ENCODE measurements around the gene KIRREL2.

Gene KIRREL2

DNA sequence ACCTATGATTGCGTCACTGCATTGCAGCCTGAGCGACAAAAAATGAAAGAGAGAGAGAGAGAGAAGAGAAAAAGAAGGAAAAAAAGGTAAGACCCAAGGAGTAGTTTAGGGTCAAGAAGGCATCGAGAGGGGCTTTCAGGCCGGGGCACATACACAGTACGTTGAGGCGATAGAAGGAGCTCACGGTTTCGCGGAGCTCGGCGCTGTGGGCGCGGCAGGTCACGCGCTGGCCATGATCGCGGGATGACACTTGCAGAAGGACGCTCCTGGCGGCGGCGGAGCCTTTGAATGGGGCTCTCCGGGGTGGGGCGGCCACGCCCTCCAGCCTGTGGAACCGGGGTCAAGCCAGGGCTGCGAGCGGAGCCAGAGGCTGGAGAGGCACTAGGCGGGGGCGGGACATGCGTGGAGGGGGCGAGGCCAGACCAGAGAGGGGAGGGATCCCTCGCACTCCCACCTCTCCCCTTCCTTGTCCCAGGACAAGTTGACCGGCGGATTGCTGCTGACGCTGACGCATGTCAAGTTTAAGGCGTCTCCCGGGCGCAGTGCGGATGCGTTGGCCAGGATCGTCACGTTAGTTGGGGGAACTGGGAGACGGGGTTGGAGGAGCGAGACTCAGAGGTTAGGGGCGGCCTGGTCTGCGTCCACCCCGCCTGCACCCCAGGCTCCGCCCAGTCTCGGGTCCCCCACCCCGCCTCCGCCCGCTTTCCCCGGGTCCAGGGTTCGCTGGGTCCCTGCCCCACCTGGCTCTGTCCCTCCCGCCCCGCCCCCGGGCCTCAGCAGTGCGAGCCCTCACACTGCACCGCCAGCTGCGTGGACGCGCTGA is 11.3 kb upstream of the KIRREL2 start:
- DNase-seq, result no peak

- DNase-seq, result no peak
Observed at GRCh38 chr19:35846038-35846668, 10.6 kb upstream of the KIRREL2 start.

- no peak for DNase-seq
Observed at GRCh38 chr19:35847911-35848310, 8.8 kb upstream of the KIRREL2 start.

GRCh38 chr19:35848486-35848885 is 8.2 kb upstream of the KIRREL2 start:
- no peak for DNase-seq

DNA sequence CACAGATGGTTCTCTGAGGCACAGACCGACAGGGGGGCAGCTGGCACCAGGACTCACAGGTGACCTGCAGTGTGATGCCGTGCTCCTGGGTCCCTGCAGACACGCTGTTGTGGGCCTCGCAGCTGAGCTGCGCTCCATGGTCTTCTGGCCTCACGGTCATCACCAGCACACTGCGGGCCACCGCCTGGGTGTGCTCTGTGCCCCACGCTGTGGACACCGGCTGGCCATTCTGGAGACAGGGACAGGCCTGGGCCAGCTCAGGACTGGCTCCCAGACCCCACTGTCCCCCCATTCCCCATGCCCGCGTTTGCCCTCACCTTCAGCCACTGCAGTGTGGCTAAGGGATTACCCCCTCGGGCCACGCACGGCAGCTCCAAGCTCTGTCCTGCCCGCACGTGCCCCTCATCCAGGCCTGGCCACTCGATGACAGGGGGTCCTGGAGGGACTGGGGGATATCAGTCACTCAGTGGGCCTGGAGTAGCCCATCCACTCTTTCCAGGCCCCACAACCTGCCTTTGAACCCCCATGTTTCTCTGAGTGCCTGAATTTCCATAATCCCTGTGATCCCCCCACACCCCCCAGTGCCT is 7.7 kb upstream of the KIRREL2 start:
- DNase-seq, result no peak

DNA sequence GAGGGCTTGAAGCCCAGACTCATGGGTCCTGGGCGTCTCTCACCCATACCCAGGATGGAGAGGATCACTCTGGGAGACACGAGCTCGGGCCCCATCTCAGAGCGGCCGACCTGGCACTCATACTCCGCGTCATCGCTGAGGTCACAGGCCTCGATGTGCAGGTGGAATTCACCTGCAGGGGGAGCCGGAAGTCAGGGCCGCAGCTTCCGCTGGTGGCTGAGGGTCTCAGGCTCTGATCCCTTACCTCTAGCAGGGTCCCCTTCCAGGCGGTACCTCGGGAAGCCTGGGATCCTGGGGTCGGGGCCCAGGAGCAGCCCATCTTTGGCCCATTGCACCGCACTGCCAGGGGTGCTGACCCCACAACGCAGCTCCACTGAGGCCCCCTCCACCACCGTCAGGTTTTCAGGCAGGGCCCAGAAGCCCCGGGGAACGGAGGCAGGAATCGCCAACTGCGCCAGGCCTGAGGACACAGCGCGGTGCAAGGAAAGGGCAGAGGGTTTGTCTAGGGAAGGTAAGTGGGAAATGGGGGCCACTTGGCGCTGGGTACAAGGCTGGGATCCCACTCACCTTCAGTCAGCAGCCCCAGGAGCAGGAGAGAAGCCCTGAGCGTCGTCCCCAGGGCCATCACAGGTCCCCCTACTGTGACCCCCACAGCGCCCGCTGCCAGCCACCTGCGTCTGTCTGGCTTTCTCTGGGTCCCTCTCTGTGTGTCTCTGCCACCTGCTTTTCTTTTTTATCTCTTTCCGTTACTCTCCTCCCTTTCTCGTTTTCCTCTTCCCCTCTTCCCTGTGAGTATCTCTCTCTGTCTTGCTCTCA is 5.3 kb upstream of the KIRREL2 start:
- no peak for DNase-seq

DNA sequence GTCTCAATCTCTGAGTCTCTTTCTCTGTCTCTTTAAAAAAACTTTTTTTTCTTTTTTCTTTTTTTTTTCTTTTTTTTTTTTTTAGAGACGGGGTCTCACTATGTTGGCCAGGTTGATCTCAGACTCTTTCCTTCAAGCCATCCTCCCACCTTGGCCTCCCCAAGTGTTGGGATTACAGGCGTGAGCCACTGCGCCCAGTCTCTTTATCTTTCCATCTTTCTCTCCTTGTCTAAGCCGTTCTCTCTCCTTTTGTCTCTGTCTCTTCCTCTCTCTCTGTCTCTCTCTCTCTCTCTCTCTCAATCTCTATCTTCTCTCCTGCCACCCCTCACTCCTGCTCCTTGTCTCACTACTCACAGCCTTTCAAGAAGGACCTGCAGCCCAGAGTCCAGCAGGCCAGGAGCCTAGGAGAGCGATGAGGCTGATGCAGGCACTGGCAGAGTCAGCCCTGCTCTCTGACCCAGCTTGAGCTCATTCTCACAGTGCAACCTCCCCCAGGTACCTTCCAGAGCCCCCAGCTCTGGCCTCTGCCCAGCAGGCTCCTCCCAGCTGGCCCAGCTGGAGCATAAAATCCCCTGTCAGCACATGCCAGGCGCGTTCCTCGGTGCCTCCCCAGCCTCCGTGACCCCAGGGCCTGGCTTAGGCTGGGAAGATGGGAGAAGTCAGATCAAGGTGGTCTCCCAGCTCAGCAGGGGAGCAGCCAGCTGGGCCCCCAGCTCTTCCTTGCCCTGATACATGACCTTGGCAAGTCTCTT is 4.5 kb upstream of the KIRREL2 start, which contains the start of gene NPHS1:
Gene NPHS1 (minus strand): TSS at position 476 of the 752 bp plus-strand sequence. CDS start 667 bp downstream, outside the sequence.
- DNase-seq, result no peak

DNA sequence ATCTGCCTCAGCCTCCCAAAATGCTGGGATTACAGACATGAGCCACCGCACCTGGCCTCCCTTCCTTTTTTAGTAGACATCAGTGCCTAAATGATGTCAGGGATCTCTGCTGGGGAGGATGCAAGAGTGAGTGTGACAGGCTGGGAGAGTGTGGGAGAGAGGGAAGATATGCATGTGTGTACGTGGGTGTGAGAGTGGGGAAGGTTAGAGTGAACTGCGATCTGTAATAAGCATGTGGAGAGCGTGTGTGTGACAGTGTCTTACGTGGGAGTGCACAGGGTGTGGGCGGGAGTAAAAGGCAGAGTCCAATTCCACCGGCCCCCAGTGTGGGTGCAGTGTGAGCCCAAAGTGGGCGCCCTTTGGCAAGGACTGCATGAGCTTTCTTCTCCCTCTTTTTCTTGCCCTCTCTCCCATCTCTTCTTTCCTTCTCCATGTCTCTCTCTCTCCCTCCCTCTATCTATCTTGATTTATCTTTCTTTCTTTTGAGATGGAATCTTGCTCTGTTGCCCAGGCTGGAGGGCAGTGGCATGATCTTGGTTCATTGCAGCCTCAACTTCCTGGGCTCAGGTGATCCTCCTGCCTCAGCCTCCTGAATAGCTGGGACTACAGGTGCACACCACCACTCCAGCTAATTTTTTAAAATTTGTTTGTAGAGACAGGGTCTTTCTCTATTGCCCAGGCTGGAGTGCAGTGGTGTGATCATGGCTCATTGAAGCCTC is 3.5 kb upstream of the KIRREL2 start:
- DNase-seq, result no peak

GRCh38 chr19:35858311-35858710 is 1.6 kb downstream of the KIRREL2 start:
- no peak for DNase-seq

DNA sequence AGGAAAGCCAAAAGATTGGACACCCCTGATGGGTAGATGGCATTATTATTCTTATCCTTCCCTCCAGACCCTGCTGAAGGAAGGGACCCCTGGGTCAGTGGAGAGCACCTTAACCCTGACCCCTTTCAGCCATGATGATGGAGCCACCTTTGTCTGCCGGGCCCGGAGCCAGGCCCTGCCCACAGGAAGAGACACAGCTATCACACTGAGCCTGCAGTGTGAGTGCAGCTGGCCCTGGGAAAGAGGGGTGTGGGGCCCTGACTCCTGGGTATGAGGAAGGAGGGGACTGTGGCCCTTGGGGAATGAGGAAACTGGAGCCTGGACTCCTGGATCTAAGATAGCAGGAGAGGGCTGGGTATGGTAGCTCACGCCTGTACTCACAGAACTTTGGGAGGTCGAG is 2.7 kb downstream of the KIRREL2 start:
- DNase-seq, result no peak

DNA sequence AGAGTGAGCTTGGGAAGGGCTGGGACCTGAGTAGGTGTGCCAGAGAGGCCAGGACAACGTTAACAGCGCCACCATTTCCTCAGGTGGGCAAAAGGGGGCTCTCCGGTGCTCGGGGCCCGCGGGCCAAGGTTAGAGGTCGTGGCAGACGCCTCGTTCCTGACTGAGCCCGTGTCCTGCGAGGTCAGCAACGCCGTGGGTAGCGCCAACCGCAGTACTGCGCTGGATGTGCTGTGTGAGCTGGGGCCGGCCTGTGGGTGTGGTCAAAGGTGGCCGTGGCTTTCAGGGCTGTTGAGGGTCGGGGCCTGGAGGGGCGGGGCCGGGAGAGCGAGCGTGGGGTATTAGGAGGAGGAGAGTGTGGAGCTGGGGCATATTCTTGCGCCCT is 3.7 kb downstream of the KIRREL2 start:
- no peak for DNase-seq

- DNase-seq, result no peak
Observed at GRCh38 chr19:35860818-35861639, 4.3 kb downstream of the KIRREL2 start.

DNA sequence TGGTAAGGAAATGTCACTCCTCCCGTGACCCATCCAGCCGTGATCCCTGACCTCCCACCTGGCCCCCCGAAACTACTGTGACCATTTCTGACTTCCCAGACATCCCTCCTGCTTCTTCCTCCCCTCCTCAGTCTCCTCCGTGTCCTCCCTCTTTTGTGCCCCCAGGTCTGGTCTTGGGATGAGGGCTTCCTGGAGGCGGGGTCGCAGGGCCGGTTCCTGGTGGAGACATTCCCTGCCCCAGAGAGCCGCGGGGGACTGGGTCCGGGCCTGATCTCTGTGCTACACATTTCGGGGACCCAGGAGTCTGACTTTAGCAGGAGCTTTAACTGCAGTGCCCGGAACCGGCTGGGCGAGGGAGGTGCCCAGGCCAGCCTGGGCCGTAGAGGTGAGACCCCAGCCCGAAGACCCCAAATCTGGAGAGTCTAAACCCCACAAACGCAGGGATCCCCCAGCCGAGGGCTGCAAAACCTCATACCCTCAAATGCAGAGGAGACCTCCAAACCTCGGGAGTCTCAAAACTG is 5.0 kb downstream of the KIRREL2 start:
- no peak for DNase-seq

- no peak for DNase-seq
Observed at GRCh38 chr19:35862528-35862927, 5.8 kb downstream of the KIRREL2 start.

DNA sequence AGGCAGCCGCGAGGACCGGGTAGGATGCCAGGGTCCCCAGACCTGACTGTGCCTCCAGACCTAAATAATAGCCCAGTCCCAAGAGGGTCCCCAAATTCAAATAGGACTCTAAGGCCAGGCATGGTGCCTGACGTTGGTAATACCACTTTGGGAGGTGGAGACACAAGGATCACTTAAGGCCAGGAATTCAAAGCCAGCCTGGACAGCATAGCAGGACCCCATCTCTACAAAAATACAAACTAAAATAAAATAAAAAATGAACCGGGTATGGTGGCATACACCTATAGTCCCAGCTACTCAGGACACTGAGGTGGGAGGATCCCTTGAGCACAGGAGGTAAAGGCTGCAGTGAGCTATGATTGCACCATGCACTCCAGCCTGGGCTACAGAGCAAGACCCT is 6.3 kb downstream of the KIRREL2 start:
- no peak for DNase-seq

GRCh38 chr19:35868172-35868822 is 11.6 kb downstream of the KIRREL2 start, which contains the start of gene APLP1:
TSS of gene APLP1 (plus strand) at chr19:35868574. CDS start at chr19:35868637, 63 bp downstream.
- DNase-seq, result peak; percentile 50

DNA sequence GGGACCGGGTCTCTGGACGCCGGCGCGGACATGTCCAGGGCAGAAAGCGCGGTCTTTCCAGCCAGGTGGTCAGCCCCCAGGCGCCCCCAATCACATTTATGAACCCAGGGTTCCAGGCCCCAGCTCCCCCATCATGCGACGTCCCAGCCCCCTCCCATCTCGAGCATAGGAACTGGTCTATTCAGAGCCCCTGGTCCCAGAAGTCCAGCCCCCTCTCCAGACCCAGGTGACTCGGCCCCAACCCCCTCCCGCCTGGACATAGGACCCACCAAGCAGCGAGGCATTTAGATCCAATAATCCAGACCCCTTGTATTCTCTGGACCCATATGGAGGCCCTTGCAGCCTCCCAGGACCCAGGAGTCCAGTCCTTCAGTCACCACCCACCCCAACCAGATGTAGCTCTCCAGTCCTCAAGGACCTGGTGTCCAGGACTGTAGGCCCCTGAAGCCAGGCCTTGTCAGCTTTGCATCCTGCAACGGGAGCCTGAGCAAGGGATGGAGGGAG is 12.2 kb downstream of the KIRREL2 start:
- no peak for DNase-seq

DNA sequence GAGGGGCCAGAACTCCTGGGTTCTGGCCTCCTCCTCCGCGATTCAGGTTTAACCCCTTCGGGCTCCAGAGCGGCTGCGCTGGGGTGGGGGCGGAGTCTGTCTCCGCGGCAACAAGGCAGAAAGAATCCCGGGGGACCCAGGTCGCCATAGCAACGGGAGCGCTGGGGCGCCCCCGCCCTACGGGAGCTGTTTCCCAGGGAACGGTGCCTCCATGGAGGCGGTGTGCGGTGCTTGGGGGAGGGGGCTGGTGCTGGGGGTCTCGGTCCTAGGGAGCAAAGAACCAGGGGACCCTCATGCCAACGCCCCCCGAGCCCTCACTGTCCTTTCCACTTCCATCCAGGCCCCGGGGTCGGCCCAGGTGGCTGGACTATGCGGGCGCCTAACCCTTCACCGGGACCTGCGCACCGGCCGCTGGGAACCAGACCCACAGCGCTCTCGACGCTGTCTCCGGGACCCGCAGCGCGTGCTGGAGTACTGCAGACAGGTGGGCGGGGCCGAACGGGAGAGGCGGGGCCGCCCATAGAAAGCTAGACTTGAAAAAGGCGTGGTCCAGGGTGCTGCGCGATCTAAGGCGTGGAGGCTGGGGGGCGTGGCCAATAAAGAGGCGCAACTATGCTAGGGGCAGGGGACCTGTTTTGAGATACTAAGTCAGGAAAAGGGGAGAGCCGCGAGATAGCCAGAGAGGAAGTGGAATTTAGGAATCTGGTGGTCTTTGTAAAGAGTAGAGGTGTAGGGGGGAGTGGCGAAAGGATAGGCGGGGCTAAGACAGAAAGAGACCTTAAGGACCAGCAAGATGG is 12.8 kb downstream of the KIRREL2 start:
- DNase-seq, result peak; percentile 72
